ENCODE measurements around the gene GXYLT2. TPM values are rescaled to one million over a fixed set of nuclear protein-coding genes. Genes with fewer than 3 reads are reported as not detected.

GXYLT2 gene
- total and polyA plus RNA-seq, 7 donors, result 0.04 to 5.9 (median 0.84) TPM

DNA sequence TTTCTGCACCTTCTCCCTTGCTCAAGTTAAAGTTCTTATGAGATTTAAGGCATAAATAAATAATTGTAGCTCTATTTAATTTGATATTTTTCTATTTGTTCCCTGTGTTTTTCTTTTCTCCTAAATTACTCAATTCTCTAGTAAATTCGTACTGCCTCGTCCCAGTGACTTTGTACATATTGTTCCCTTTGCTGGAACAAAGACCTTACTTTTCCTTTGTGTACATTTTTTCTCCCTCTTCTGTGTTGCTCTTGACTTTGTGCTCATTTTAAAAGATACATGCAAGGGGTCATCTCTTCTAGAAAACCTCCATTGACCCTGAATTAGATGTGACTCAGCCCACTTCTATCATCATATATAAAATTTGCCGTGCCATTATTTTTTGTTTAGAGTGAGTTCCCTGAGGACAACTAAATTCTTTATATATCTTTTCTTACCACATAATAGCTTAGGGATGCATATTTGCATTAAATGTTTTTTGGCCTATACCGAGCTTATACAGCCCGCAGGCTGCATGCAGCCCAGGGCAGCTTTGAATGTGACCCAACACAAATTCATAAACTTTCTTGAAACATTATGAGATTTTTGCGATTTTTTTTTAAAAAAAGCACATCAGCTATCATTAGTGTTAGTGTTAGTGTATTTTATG is 138.4 kb downstream of the GXYLT2 start:
- Histone ChIP-seq H3K4me1 (peaks cover 65% of the 10 kb centered on the region), H3K4me3 (no peak overlapping the region), H3K27me3 (ENCODE audit: insufficient read depth in 3 of 3, low read length in 2 of 3) (no peaks in the 10 kb centered on the region), H3K36me3 (ENCODE audit: insufficient read depth in 1 of 2, low read depth in 1 of 2) (no peaks in the 10 kb centered on the region), H3K9me3 (no peaks in the 10 kb centered on the region), H3K27ac (no peak overlapping the region)
- TF ChIP-seq CTCF (IDR thresholded peaks at IDR 0.05), result no peak
- intact Hi-C loops (cut with DNase I), result no loop called here
- WGBS, 3 donors, result 70 to 83% (median 74%) methylated on average over 6 of the region's 6 CpGs
- no peak for ATAC-seq
- DNase-seq, result no peak

Other genes starting within 250 kb of the GXYLT2 start
- 10 to 100 TPM in 3 of 4 donors, 1 to 10 TPM in 1; 6.2 to 20.6 (median 18.3) TPM for gene SHQ1, start 39.6 kb upstream of the GXYLT2 start, total RNA-seq
- gene SHQ1, start 39.6 kb upstream of the GXYLT2 start, polyA plus RNA-seq, result 10 to 100 TPM in 2 of 3 donors, 1 to 10 TPM in 1; 8.8 to 15.9 (median 11.0) TPM
- 10 to 100 TPM; 51.2 to 94.1 (median 62.1) TPM for gene PPP4R2, start 108.8 kb downstream of the GXYLT2 start, total RNA-seq
- gene PPP4R2, start 108.8 kb downstream of the GXYLT2 start, polyA plus RNA-seq, result 10 to 100 TPM; 15.1 to 49.8 (median 20.5) TPM
- gene EBLN2, start 173.6 kb downstream of the GXYLT2 start, total RNA-seq, result 1 to 10 TPM in 2 of 4 donors, under 1 TPM in 2; 0.54 to 1.4 (median 0.89) TPM
- gene EBLN2, start 173.6 kb downstream of the GXYLT2 start, polyA plus RNA-seq, result under 1 TPM; 0.08 to 0.38 (median 0.22) TPM